HG02970 (cell line): ENCODE measurements around the gene LPAR1.

Experiments
- ATAC-seq: cut with Tn5 transposase; IDR thresholded peaks from one replicate; pipeline ENCODE4 v1.9.1; 2021; ENCODE audit warnings: mild to moderate bottlenecking, moderate library complexity, moderate number of reproducible peaks; ENCODE audit not compliant: unreplicated experiment, low FRiP score

Gene LPAR1

DNA sequence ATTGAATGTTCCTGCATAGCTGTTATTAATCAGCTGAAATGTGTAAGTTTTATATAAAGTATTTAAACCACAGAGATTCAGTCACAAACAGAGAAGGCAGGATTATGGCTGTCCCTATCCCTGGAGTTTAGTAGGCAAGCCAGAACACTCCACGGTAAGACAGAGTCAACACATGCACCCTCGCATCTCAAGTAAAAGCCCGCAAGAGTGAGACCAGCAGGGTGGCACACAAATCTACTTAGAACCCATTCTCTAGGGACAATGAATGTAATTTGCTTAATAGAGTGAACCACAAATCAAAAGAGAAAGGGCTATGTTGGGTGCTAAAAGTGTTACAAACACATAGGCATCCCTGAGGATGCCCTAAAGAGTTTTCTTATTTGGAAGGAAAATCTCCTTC lies 35.1 kb downstream of the LPAR1 start:
- no peak for ATAC-seq

DNA sequence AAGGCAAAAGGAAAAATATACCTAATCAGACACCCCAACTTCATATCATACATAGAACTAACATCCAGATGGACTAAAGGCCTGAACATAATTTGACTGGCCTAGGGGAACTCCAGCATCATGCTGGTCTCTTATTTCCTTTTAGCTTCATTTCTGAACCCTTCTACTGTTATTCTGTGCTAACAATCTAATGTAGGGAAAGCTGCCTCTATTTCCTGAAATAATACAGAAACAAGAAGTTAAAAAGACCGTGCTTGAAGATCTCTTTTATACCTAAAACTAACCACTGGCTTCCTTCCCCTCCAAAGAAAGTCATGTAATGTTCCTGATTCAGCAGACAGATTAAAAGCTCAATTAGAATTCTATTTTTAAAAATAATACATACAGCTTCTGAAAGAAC lies 36.7 kb downstream of the LPAR1 start:
- no peak for ATAC-seq

DNA sequence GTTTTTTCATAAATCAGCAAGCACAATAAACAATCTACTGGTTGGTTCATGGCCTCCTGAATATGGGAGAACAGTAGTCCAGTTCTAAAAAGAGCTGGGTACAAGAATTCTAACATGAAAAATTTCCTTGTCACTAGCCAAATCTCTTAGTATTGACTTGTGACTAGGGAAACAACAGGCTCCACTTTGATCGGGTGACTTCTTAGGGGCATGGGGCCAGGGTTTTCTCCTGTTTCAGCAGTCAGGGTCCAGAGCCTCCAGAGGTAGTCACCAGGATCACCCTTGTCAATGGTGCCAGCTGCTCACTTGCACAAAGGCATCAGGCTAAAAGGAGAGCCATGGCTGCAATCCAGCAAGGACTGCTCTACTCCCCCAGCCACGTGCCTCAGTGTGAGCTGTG lies 38.1 kb downstream of the LPAR1 start:
- no peak for ATAC-seq

DNA sequence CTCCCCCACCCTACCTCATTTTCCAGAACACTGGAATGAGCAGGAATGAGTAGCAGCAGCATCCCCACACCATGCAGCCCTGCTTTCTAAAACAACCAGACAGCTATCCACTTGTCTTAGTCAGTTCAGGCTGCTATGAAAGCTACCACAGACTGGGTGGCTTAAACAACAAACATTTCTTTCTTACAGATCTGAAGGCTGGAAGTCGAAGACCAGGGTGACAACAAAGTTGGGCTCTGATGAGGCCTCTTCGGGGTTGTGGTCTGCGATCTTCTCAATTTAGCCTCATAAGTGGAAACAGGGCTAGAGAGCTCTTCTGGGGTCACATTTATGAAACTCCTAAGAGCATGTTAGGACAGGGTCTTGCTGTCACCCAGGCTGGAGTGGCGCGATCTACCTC lies 38.9 kb downstream of the LPAR1 start:
- no peak for ATAC-seq

DNA sequence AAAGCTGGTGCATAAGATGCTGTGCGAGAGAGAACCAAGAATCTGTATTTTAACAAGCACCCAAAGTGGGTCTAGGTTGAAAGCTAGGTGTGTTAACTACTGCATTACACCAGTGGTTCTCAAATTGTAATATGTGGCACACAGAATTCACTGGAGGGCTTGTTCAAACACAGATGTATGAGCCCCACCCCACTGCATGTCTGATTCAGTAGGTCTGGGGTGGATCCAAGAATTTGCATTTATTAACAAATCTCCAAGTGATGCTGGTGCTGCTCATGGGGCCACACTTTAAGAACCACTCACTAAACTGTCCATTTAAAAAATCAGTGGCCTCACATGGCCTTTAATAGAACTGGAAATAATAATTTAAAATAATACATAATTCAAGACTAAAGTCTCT lies 40.4 kb downstream of the LPAR1 start:
- no peak for ATAC-seq

DNA sequence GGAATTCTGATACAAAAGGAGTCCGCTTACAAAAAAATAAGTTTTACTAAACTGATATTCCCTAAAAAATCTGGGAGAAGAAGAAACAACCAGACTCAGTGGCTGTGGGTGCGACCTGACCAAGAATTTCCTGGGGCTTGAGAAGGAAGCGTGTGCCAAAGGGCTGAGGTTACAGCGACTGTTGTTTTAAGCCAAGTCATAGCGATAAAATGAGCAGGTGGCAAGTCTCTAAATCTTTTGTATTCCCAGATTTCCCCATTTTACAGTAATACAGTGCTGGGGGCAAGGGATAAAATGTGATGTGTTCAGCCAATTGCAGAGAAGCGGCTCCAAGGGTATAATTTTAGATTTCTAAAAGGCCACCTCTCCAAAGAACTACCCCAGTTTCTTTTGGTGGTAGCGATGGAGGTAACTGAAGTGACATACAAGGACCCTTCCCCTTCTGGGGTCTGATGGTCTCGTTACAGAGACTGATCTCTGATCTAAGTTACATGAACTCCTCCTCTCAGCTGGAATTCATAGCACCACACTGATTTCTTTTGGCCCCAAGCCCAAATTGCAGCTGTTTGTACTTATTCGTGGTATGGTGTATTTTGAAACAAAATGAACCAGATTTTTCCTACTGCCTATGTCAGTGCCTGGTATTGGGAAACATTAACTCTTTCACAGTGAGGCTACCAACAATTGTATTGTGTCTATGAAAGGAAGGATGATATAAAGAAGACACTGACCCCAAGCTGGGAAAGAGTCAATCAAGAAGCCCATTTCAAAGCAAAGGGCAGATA lies 41.6 kb downstream of the LPAR1 start:
- ATAC-seq, result no peak

DNA sequence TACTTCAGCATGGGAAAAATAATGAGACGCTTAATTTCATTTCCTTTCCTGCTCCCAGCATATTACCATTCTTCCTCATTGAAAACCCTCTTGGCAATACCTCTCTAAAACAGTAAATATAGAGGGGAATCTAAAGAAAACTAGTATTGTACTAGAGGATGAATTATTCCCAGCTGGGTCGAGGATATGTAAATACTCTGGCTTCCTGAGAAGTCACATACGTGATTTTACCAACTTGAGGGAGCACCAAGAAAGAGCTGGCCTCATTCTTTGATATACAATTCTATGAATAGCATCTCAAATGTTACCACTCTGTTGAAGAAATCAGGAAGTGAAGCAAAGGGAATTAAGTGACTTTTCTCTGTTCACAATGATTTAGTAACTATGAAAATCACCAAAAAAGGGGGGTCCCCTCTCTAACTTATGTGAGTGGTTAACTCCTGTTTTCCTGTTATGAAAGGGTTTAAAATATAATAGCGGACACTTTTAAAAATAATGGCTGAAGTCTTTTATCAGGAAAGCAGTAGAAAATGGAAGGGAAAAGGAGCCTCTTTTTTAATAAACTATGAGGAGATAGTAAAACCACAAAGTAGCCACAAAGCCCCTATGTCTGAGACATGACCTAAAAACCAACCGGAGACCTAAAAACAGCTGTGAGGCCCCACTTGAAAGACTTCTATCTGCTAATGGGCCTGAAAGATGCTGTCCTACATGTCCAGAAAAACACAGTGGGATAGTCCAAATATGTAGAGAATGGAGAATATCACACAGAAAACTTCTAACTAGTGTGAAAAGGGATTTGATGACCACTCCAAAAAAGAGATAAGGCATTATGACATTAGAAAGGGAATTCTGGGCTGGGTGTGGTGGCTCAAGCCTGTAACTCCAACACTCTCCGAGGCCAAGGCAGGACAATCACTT lies 42.6 kb downstream of the LPAR1 start:
- ATAC-seq, result no peak

DNA sequence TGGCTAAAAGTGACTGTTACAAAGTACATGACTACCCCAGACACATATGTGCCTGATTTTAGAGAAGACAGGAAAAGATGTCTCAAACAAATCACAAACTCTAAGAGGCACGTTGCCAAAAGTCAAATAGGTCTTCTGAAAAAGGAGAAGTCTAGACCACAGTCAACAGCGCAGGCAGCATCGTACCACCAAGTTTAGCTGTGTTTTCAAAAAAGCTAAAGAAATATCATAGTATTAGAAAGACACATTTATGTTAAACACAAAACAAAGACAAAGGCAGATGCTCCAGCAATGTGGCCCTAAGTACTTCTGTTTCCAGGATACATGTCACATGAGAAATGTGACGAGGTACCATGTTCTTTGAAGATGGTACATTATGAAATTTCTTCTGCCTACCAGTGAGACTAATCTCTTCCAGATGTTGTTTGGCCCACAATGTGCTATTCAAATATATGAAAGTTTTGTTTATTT lies 43.5 kb downstream of the LPAR1 start:
- ATAC-seq, result no peak

DNA sequence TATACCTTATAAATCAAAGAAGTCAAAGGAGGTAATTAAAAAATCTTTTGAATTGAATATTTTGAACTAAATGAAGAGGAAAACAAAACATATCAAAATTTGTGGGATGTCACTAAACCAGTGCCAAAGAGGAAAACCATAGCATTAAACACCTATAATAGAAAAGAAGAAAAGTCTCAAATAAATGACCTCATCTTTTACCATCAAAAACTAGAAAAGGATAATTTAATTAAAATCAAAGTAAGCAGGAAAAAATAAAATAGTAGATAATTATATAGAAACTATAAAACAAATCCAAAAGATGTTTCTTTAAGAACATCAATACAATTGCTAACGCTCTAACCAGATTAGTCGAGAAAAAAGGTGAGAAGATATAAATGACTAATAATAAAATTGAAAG lies 47.8 kb downstream of the LPAR1 start:
- no peak for ATAC-seq

DNA sequence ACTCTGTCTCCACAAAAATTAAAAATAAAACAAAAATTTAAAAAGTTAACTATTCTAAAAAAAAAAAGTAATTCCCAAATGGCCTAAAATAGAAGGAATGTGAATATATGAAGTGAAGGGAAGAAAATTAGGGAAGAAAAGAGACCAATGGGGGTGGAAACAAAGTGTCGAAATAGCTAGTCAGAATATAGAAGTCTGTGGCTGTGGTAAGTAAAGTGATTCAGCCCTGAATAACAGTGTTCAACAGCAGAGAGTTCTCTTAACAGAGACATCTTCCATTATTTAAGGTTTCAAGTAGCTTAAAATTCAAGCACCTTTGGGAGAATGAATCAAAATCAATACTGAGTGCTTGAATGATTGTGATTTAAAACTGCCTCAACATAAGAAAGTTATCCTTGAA lies 51.7 kb downstream of the LPAR1 start:
- no peak for ATAC-seq

DNA sequence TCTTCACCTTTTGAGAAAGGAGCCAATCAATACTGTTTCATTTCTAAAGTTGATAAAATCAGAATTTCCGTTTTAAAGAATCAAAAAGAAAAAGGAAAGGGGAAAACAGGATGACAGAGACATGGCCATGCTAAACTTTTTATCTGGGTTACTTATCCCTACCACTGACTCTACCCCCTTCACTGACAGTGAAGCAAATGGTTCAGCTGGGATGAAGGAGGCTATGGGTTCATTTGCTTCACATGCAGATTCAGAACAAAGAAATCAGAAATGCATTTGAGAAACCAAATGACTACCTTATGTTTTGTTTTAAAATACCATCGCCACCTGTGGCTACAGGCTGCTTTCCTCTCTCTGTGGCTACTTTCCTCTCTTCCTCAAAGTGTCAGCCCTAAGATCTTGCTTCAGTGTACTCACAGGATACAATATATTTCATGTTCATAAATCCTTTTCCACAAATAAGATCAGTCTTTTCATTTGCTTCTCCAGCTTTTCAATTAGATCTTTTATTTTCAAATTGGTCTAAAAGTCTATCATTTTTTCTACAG lies 53.3 kb downstream of the LPAR1 start:
- ATAC-seq, result no peak

DNA sequence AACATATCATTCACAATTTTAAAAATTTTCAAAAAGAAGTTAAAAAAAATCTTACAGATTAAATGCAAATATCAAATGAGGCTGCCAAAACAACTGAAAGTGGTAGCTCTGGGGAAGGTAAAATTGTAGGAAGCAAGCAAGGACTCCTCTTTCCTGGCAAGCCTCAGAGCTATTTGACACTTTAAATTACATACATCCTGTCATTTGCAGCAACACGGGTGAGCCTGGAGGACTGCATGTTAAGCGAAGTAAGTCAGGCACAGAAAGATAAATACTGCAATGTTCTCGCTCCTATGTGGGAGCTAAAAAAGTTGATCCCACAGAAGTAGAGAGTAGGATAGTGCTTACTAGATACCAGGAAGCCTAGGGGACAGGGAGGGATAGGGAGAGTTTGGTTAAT lies 58.0 kb downstream of the LPAR1 start:
- ATAC-seq, result no peak

DNA sequence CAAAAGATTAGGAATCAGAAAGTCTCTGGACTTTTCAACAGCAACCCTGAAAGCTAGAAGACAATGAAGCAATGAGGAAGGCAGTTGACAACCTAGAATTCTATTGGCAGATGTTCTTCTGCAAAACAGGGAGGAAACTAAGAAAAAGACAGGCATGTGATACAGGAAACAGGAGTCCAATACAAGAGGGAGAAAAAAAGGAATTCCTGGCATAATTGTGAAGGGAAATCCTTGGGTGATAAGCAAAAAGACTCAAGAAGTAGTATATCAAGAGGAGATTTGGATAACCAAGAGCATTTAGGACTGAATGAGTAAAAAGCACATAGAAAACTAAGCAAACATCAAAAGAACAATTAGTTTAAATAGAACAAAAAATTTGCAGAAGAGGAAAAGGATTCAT lies 58.6 kb downstream of the LPAR1 start:
- ATAC-seq, result no peak

DNA sequence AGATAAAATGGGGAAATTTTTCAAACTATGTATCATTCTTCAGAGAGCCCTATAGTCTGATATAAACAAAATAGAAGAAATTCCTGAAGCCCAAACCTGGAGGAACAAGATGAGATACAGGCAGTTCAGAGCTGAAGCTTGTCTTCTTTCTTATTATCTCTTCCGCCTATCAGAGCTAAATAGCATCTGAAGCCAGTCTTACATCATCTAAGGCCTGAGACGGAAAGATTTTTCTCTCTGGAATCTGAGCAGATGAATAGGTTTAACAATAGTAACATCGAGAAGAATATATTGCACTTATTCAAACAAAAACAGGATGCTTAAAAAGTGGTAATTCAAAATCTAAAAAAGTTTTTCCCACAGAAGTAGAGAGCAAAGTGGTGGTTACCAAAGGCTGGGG lies 59.8 kb downstream of the LPAR1 start:
- no peak for ATAC-seq

DNA sequence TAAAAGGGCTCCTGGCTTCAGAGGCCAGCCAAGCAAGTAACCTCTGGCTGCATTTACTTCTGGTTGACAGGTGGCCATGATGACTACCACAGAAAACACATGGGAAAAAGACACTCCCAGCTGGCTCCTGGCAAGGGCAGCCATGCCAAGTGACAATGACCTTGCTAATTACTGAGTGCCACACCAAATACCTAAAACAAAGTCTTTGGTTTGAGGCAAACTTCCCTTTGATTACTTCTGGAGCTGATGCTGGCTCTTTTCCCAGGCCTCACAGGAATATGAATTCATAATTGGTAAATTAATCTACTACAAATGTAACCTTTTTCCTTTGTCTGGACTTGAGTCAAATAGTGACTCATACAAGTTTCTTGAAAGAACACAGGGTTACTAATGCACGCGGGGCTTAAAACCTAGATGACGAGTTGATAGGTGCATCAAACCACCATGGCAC lies 61.0 kb downstream of the LPAR1 start:
- no peak for ATAC-seq

DNA sequence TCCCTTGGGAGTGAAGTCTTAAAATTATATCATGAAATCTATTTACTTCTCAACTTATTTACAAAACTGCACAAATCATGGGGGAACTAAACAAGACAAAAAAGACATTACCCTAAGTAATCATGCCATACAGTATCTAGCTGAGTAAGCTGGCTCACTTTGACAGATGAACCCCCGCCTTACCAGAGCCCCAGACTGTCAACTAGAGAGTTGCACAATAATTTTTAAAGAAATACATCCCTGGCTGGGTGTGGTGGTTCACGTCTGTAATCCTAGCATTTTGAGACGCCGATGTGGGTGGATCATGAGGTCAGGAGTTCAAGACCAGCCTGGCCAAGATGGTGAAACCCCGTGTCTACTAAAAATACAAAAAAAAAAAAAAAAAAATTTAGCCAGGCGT lies 62.3 kb downstream of the LPAR1 start:
- no peak for ATAC-seq

DNA sequence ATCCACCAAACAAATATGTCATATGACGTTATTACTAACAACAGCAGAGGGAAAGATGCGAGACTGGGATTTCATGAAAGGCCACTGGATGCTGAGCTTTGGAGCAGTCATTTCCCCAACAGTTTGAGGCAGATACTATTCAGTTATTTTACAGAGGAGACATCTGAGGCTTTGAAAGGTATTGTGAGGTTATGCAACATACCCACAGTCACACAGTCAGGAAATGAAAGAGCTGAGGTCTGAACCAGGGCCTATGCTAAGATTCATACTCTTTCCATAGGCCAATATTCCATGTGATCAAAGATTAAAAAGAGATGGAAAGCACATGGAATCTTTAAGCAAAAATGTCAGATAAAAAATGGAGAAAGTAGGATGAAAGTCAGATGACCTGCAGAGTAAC lies 63.0 kb downstream of the LPAR1 start:
- ATAC-seq, result no peak

DNA sequence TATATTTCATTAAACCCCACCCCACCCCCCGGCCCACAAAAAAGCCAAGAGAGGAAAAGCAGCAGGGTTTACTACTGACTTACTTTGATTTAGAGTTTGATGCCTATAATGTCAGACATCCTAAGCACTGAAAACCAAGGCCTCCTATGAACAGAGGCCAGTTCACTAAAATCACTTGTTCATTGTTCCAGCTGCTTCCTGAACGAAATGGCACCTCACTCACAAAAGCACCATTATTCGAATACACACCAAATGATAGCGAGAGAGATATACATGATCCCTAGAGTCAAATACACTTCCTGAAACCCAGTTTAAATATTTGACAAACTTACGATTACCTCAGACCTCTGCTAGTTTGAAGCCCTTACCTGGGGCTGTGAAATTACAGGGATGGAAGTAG lies 66.6 kb downstream of the LPAR1 start:
- no peak for ATAC-seq

DNA sequence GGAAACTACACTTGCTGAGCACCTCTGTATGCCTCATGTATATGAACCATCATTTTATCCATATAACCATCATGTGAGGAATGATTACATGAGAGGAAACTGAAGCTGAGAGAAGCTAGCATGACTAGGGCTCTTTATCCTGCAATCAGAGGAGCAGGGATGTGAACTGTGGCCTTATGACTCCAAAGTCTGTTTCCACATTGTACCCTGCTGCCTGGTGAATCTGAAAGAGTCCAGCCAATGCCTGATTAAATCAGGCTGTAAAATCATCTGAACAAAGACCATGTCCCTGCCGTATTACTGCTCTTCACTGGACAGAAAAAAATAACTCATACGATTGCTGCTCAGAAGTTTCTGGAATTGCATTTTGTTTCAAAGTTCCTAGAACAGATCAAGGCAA lies 67.0 kb downstream of the LPAR1 start:
- ATAC-seq, result no peak

DNA sequence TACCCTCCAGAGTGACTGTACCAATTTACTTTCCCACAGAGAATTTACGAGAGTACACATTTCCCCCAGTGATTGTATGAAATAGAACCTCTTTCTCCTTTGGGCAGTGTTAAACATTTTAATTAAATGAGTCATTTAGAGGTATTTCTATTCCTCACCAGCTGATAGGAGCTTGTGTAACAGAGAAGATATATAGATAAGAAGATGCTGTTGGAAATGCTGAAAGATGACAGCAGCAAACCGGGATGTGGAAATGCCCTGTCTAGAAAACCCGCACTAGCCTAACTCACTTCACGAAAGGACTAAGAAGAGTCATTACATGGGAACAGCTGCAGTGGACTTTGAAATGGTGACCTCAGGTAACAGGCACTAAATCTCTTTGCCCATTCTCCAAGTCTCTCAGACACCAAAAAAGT lies 68.3 kb downstream of the LPAR1 start:
- ATAC-seq, result no peak

DNA sequence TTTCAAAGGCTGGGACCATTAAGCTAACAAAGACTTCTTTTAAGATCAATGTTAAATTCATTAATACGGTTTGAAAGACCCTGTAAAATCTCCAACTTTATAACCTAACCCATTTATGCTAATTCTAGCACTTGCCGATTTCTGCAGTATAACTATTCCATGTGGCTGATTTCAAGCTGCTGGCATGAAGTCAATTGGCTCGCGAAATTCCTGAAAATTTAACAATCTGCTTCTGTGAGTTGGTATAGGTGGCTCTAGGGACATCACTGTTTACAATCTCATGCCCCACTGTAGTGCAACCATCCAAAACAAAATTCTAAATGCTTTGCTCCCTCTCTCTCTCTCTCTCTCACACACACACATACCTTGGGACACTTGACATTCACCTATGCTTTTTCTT lies 70.2 kb downstream of the LPAR1 start:
- ATAC-seq, result no peak
